Upper lobe of left lung (tissue), 4 donors: ENCODE results near the gene B3GNT9.

Experiments
- CTCF ChIP-seq, 6 experiments: fragments of 450-650 bp in 4 of 6; fragments of 200-600 bp in 2 of 6; sonication (generic) in 2 of 6; IDR thresholded peaks; one replicate each; pipeline ENCODE4 v1.5.1; 2016 to 2019; ENCODE audit warnings: antibody characterized with exemption in 6 of 6
- POLR2A ChIP-seq, 4 donors: fragments of 450-650 bp; IDR thresholded peaks; one replicate each; pipeline ENCODE4 v1.5.1; 2016 to 2017; ENCODE audit warnings: antibody characterized with exemption in 4 of 4, mild to moderate bottlenecking in 2 of 4
- POLR2AphosphoS5 ChIP-seq, 2 donors: sonication (generic); formaldehyde crosslinking; IDR thresholded peaks; one replicate each; pipeline ENCODE4 v1.5.1; 2017; ENCODE audit warnings: antibody characterized with exemption in 2 of 2

- no peak for TF ChIP-seq POLR2A (IDR thresholded peaks at IDR 0.05)
- no peak for TF ChIP-seq CTCF (IDR thresholded peaks at IDR 0.05)
- no peak for TF ChIP-seq POLR2AphosphoS5 (IDR thresholded peaks at IDR 0.05)
Measured at GRCh38 chr16:67166110-67166547, 15.3 kb upstream of the B3GNT9 start.
